ENCODE data around the gene PUDP. TPM values are rescaled to one million over a fixed set of nuclear protein-coding genes. Genes with fewer than 3 reads are reported as not detected.
"Not testable (repeated sequence)": the region's sequence is repeated elsewhere in the genome, so short reads cannot be mapped to it uniquely, and the experiment has no call there.

PUDP gene
- total RNA-seq, 1 donor from 2014 or later, result 7.7 TPM

- no peak for DNase-seq
Observed at GRCh38 chrX:7072856-7073255, 75.1 kb downstream of the PUDP start.

DNA sequence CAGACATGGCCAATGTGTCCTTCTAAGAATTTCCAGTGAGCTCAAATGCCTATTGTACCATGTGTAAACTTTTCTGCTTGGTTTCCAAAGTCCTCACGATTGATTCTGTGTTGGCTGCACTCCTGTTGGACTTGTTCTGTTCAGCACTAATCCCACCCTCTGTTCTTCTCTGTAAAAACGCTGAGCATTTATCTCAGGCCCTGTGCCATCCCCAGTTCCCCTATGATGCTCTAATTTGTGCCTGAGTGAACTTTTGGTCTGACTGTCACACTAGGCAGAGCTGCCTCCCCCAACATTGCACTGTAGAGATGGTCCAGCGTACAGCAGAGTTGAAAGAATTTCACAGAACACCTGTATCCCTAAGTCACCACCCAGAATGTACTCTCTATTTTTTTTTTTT is 76.6 kb downstream of the PUDP start:
- no peak for DNase-seq

- DNase-seq, result no peak
Observed at GRCh38 chrX:7069556-7069955, 78.4 kb downstream of the PUDP start.

GRCh38 chrX:7068939-7069367 is 79.0 kb downstream of the PUDP start:
- no peak for DNase-seq

DNA sequence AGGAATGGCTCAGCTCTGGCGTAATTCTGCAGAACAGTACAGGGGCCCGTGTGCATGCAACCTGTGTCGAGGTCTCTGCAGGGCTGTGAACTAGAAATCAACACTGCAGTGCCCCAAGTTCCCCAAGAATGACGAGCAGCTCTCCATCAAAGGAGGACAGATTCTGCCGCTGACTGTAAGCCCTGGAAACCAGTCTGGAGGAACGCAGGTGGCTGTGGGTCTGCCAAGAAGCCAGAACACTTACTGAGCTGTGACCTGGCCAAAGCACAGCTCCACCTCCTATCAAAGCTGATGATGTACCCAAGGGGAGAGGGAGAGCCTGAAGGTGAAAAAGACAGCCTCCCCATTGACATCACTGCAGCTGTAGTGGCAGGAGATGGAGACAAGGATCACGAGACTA is 80.7 kb downstream of the PUDP start:
- no peak for DNase-seq

DNA sequence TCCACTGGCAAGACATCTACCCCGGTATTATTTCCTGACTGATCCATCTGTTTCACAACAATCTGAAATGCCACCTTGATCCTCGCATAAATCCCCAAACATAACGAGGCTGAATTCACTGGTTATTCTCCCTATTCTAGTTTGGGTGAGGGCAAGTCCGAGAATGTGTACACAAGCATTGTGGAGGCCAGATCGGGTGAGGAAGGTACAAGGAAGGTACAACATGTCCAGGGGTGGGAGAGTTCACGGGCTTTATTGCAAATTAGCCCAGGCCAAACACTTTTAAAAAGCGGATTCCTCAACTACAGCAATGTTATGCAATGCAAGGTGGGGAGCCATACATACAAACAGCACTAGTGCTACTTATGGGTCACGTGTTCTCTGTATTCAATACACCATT is 82.5 kb downstream of the PUDP start:
- DNase-seq, result no peak

DNA sequence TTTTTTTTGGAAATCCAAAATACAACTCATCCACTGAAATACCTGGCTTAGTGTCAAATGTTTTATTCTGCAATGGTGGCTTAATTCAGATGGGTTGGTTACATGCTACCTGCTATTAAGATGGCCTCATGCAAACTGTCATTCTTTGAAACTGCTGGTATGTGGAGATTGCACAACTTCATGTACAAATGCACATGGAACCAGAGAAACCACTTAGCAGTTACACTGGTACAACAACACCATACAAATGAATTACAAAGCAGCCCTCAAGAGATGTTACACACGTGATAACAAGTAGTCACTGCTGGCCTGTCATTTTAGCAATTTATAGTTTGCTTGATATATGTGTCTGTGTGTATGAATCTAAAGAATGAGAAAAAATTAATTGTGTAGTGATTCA is 85.0 kb downstream of the PUDP start:
- DNase-seq, result no peak

DNA sequence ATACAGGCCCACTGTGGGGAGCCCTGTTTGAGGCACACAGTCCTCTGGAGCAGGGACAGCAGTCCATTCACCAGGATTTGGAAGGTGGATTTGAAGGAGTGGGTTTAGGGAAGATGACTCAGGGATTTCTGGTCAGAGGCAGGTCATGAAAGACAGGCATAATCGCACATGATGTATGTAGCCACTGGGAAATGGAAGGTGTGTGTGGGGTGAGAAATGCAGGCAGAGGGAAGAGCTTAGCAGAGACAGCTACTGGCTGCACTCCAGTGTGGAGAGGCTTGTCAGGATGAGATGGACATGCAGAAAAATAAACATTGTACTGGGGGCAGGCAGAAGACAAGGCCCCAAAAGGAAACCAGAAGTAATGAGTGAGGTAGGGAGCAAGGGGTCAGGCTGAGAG is 85.7 kb downstream of the PUDP start:
- no peak for DNase-seq

DNA sequence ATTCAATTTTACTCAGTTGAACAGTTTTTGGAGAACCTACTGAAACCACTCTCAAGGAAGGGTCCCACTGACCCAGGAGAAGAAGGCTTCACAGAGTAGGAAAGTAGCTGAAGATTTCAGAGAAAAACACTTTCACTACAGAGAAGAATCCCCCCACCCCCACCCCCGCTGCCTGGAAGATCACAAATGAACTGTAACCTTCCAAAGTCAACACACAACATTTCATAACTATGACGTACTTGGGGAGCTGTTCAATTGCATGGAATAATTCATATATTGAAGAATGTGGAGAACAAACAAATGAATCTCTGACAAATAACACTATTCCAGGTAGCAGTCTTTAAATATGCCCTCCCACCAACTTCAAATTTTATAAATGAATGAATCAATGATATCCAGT is 86.5 kb downstream of the PUDP start:
- DNase-seq, result no peak

GRCh38 chrX:7060444-7060843 is 87.5 kb downstream of the PUDP start:
- no peak for DNase-seq

GRCh38 chrX:7059859-7060258 is 88.1 kb downstream of the PUDP start:
- DNase-seq, result no peak

GRCh38 chrX:7059214-7059838 is 88.6 kb downstream of the PUDP start:
- no peak for DNase-seq

- no peak for DNase-seq
Observed at GRCh38 chrX:7055386-7056137, 92.4 kb downstream of the PUDP start.

DNA sequence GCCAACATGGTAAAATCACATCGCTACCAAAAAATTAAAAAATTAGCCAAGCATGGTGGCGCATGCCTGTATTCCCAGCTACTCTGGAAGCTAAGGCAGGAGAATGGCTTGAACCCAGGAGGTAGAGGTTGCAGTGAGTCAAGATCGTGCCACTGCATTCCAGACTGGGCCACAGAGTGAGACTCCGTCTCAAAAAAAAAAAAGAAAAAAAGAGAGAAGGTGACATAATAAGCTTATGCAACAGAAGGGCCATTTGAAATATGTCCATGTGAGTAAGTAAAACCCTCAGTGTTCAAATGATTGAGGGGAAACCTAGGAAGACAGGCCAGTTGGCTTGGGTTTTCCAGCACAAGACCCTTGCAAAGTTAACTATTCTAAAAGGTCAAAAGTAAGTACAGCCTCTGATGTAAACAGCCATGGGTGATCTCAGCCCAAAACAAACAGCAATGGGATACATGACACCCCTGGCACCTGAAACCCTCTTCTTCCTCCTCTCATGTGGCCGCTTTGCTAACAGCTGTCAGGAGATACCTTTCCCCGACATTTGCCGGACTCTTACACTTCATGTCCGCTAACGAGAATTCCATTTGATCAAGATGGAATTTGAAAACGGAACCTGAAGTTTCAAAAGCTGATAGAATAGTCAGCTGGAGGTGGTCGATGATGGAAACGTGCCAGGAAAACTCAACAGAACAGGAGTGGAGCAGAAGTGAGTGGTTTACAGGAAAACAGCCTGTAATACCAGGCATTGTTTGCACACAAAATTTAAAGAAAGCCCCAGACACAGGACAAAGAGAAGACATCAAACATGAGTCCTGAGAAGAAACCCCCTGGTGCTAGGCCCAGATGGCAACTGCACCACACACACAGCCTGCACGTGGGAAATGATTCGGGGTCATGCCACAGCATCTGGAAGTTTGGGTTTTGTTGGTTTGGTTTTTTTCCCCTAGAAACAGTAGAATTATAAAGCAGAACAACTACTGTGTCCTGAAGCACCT is 93.4 kb downstream of the PUDP start:
- no peak for DNase-seq

GRCh38 chrX:7052541-7052940 is 95.4 kb downstream of the PUDP start:
- DNase-seq, result no peak

GRCh38 chrX:7050271-7050670 is 97.7 kb downstream of the PUDP start:
- DNase-seq, result peak; percentile 21

GRCh38 chrX:7047951-7048350 is 100.0 kb downstream of the PUDP start:
- DNase-seq, result no peak

GRCh38 chrX:7045238-7045955 is 102.6 kb downstream of the PUDP start:
- DNase-seq, result no peak

GRCh38 chrX:7043796-7044433 is 104.0 kb downstream of the PUDP start:
- peak; percentile 8 for DNase-seq

GRCh38 chrX:7028246-7028645 is 119.7 kb downstream of the PUDP start:
- no peak for DNase-seq

DNA sequence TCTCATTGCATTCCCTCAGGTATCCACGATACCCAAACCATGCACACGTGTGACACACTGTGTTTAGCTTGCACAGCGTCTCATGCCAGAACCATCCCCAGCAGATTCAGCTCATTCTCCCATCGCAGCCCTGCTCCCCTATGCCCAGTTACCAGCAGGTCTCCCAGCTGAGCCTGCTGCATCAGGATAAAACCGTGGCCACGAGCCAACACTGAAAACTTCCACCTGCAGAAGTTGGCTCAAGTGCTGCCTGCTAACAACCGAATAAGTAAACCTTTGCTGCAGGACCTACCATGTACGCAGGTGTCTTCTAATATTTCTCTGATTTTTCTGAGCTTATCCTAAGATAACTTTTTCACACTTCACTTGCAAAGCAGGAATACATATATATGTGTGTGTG is 120.9 kb downstream of the PUDP start:
- no peak for DNase-seq

DNA sequence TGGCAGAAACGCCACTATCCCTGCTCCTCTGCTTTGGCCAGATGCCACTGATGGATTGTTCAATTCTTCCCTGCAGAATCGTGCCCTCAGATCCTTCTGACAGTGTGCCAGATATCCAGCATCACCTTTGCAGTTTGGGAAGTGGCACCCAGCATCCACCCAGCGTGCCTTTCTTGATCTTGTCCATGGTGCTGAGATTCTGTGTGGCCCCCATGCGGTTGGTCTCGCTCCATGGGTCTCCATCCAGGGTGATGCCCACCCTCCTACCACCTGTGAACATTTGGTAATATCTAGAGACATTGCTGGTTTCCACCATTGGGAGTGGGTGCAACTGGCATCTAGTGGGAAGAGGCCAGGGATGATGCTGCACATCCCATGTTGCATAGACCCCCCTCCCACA is 121.6 kb downstream of the PUDP start:
- not testable (repeated sequence) for DNase-seq
